Keratinocyte (primary cell): ENCODE measurements around the gene MALAT1. TPM values are rescaled to one million over a fixed set of nuclear protein-coding genes. Genes with fewer than 3 reads are reported as not detected.

ENCODE experiments used
- DNase-seq: peaks from one replicate; pipeline ENCODE4 v3.0.0-alpha.2; 2011; ENCODE audit warnings: low read depth, missing footprints, low spot score
- FAIRE-seq: peaks from 2 replicates; lab custom pipeline; 2011; peaks lifted over from hg19 to GRCh38; lab: Jason Lieb, UNC
- H2AFZ ChIP-seq: 2 replicates; pipeline ENCODE4 v1.6.0; 2012; ENCODE audit warnings: low read length, control low read depth, inconsistent platforms; ENCODE audit not compliant: control insufficient read depth
- H3K27ac ChIP-seq: 2 replicates; pipeline ENCODE4 v1.5.1; 2011; ENCODE audit warnings: low read length; ENCODE audit not compliant: control insufficient read depth, insufficient read depth
- H3K27me3 ChIP-seq: 3 replicates; pipeline ENCODE4 v1.6.0; 2011; ENCODE audit warnings: low read length; ENCODE audit not compliant: control insufficient read depth, insufficient read depth; ENCODE audit errors: extremely low read depth
- H3K36me3 ChIP-seq, 2 experiments: 2 replicates in 1 of 2; 3 replicates in 1 of 2; pipeline ENCODE4 v1.5.1; 2011; ENCODE audit warnings: low read length in 2 of 2, mild to moderate bottlenecking in 1 of 2; ENCODE audit not compliant: control insufficient read depth in 2 of 2, insufficient read depth in 2 of 2; ENCODE audit errors: extremely low read depth in 1 of 2
- H3K4me1 ChIP-seq: 3 replicates; pipeline ENCODE4 v1.5.1; 2011; ENCODE audit warnings: low read length; ENCODE audit not compliant: control insufficient read depth, insufficient read depth; ENCODE audit errors: extremely low read depth
- H3K4me2 ChIP-seq: 3 replicates; pipeline ENCODE4 v1.6.0; 2011; ENCODE audit warnings: low read depth, low read length; ENCODE audit not compliant: control insufficient read depth, insufficient read depth; ENCODE audit errors: extremely low read depth
- H3K4me3 ChIP-seq, 3 experiments: fragments of 200-600 bp in 1 of 3; sonication (generic) in 1 of 3; 2 replicates in 2 of 3; 3 replicates in 1 of 3; pipeline ENCODE4 v1.5.1; 2011 to 2016; ENCODE audit warnings: low read length in 3 of 3, mild to moderate bottlenecking in 3 of 3, control low read depth in 2 of 3, inconsistent platforms in 1 of 3, low read depth in 1 of 3, mixed read lengths in 1 of 3, mixed run types in 1 of 3, moderate library complexity in 1 of 3; ENCODE audit not compliant: control insufficient read depth in 2 of 3, insufficient read depth in 2 of 3; ENCODE audit errors: extremely low read depth in 1 of 3
- H3K79me2 ChIP-seq: 2 replicates; pipeline ENCODE4 v1.6.0; 2012; ENCODE audit warnings: low read length; ENCODE audit not compliant: control insufficient read depth, insufficient read depth
- H3K9ac ChIP-seq: 3 replicates; pipeline ENCODE4 v1.6.0; 2011; ENCODE audit warnings: low read length; ENCODE audit not compliant: control insufficient read depth, insufficient read depth; ENCODE audit errors: extremely low read depth
- H3K9me1 ChIP-seq: 3 replicates; pipeline ENCODE4 v1.6.0; 2011; ENCODE audit warnings: low read length; ENCODE audit not compliant: control insufficient read depth, insufficient read depth; ENCODE audit errors: extremely low read depth
- H3K9me3 ChIP-seq: 2 replicates; pipeline ENCODE4 v1.5.1; 2012; ENCODE audit warnings: low read depth, low read length; ENCODE audit not compliant: control insufficient read depth
- H4K20me1 ChIP-seq: 3 replicates; pipeline ENCODE4 v1.6.0; 2011; ENCODE audit warnings: low read length; ENCODE audit not compliant: control insufficient read depth, insufficient read depth; ENCODE audit errors: extremely low read depth
- EZH2 ChIP-seq: IDR thresholded peaks from one replicate; pipeline ENCODE4 v1.6.1; 2012; ENCODE audit warnings: inconsistent platforms, mild to moderate bottlenecking, low read length, moderate library complexity
- dilution Hi-C: fragments of 300-500 bp; cut with MboI; formaldehyde crosslinking; loops from one replicate; pipeline ENCODE4 v1.7.0; 2020; ENCODE audit warnings: low sequenced_read_pairs; ENCODE audit not compliant: extremely low pct_ligation_motif_present
- polyA plus RNA-seq, 5 experiments: library from polyadenylated mRNA; depleted of rRNA in 3 of 5; stranded (reverse) in 3 of 5; stranded (forward) in 1 of 5; unstranded in 1 of 5; fragments of >200 nt; gene quantifications; 1 replicate in 1 of 5; 2 replicates in 3 of 5; 3 replicates in 1 of 5; pipeline versions ENCODE4 v1.2.1 to v1.2.3, GENCODE V29; 2011 to 2012; ENCODE audit warnings: missing spikeins in 2 of 5, low read depth in 1 of 5, low replicate concordance in 1 of 5
- TF ChIP-seq, protein P1 (sequence below), 3 experiments: IDR thresholded peaks in 1 of 3; conservative IDR thresholded peaks in 1 of 3; optimal IDR thresholded peaks in 1 of 3; 2 replicates in 2 of 3; 3 replicates in 1 of 3; pipeline versions ENCODE3 to v1.5.1; 2011; ENCODE audit warnings: low read length in 3 of 3, mild to moderate bottlenecking in 3 of 3, moderate library complexity in 2 of 3, control low read depth in 1 of 3, inconsistent platforms in 1 of 3; ENCODE audit not compliant: insufficient read depth in 2 of 3; ENCODE audit errors: extremely low read depth in 1 of 3

MALAT1 gene
- polyA plus RNA-seq, 1 donor (not counting 4 experiments of a cell fraction or from before 2014, with no cell fraction given), result 1,768 TPM

DNA sequence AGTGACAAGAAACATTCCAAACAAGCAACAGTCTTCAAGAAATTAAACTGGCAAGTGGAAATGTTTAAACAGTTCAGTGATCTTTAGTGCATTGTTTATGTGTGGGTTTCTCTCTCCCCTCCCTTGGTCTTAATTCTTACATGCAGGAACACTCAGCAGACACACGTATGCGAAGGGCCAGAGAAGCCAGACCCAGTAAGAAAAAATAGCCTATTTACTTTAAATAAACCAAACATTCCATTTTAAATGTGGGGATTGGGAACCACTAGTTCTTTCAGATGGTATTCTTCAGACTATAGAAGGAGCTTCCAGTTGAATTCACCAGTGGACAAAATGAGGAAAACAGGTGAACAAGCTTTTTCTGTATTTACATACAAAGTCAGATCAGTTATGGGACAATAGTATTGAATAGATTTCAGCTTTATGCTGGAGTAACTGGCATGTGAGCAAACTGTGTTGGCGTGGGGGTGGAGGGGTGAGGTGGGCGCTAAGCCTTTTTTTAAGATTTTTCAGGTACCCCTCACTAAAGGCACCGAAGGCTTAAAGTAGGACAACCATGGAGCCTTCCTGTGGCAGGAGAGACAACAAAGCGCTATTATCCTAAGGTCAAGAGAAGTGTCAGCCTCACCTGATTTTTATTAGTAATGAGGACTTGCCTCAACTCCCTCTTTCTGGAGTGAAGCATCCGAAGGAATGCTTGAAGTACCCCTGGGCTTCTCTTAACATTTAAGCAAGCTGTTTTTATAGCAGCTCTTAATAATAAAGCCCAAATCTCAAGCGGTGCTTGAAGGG is 6.0 kb downstream of the MALAT1 start:
- no peak for DNase-seq
- dilution Hi-C loops, result no loop called here
- Histone ChIP-seq H3K4me3 (peak overlapping the region; percentile 48 to 99 (median 94)), H3K9me3 (no peaks in the 10 kb centered on the region), H3K36me3 (peaks cover 6 to 46% of the 10 kb centered on the region in 2 experiments), H3K9me1 (no peaks in the 10 kb centered on the region), H3K4me1 (peaks cover 14% of the 10 kb centered on the region), H3K9ac (peak overlapping the region; percentile 98), H3K79me2 (peaks cover 53% of the 10 kb centered on the region), H2AFZ (no peak overlapping the region), H4K20me1 (peaks cover 42% of the 10 kb centered on the region), H3K27ac (peak overlapping the region; percentile 100), H3K27me3 (no peaks in the 10 kb centered on the region), H3K4me2 (peak overlapping the region; percentile 100)
- FAIRE-seq, result no peak
- no peak for TF ChIP-seq EZH2
- TF ChIP-seq, protein P1, sequence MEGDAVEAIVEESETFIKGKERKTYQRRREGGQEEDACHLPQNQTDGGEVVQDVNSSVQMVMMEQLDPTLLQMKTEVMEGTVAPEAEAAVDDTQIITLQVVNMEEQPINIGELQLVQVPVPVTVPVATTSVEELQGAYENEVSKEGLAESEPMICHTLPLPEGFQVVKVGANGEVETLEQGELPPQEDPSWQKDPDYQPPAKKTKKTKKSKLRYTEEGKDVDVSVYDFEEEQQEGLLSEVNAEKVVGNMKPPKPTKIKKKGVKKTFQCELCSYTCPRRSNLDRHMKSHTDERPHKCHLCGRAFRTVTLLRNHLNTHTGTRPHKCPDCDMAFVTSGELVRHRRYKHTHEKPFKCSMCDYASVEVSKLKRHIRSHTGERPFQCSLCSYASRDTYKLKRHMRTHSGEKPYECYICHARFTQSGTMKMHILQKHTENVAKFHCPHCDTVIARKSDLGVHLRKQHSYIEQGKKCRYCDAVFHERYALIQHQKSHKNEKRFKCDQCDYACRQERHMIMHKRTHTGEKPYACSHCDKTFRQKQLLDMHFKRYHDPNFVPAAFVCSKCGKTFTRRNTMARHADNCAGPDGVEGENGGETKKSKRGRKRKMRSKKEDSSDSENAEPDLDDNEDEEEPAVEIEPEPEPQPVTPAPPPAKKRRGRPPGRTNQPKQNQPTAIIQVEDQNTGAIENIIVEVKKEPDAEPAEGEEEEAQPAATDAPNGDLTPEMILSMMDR (optimal IDR thresholded peaks at IDR 0.05 in 1 of 3, IDR thresholded peaks at IDR 0.05 in 1 of 3, conservative IDR thresholded peaks at IDR 0.05 in 1 of 3; ENCODE audit: extremely low read depth in 1 of 3, insufficient read depth in 2 of 3, low read length in 3 of 3), result no peak

GRCh38 chr11:65505466-65506289 is 6.8 kb downstream of the MALAT1 start:
- Histone ChIP-seq H3K79me2 (peaks cover 45% of the 10 kb centered on the region), H3K4me1 (peaks cover 14% of the 10 kb centered on the region), H2AFZ (no peak overlapping the region), H3K9ac (peak overlapping the region; percentile 98), H3K4me3 (peak overlapping the region; percentile 2 to 99 (median 94)), H3K9me1 (no peaks in the 10 kb centered on the region), H4K20me1 (peaks cover 33% of the 10 kb centered on the region), H3K9me3 (no peaks in the 10 kb centered on the region), H3K27ac (peak overlapping the region; percentile 100), H3K4me2 (peak overlapping the region; percentile 100), H3K36me3 (peaks cover 3 to 41% of the 10 kb centered on the region in 2 experiments), H3K27me3 (no peaks in the 10 kb centered on the region)
- no peak for DNase-seq
- dilution Hi-C loops, result no loop called here
- FAIRE-seq, result no peak
- TF ChIP-seq, protein P1 (optimal IDR thresholded peaks at IDR 0.05 in 1 of 3, IDR thresholded peaks at IDR 0.05 in 1 of 3, conservative IDR thresholded peaks at IDR 0.05 in 1 of 3; ENCODE audit: extremely low read depth in 1 of 3, insufficient read depth in 2 of 3, low read length in 3 of 3), result no peak
- TF ChIP-seq EZH2, result no peak
